Hematopoietic multipotent progenitor cell treated with erythropoietin and hydrocortisone succinate and interleukin-3 and kit ligand, for 17 days (in vitro differentiated cells): ENCODE data around the gene RPH3AL.
"Not testable (repeated sequence)": the region's sequence is repeated elsewhere in the genome, so short reads cannot be mapped to it uniquely, and the experiment has no call there.

Source experiments
- DNase-seq: peaks from one replicate; pipeline ENCODE4 v3.0.0-alpha.2; 2015; ENCODE audit warnings: low spot score

Gene RPH3AL

GRCh38 chr17:226108-227077 lies 126.2 kb downstream of the RPH3AL start:
- no peak for DNase-seq

GRCh38 chr17:225551-225950 lies 127.1 kb downstream of the RPH3AL start:
- no peak for DNase-seq

GRCh38 chr17:224576-224975 lies 128.0 kb downstream of the RPH3AL start:
- DNase-seq = not testable (repeated sequence)

DNA sequence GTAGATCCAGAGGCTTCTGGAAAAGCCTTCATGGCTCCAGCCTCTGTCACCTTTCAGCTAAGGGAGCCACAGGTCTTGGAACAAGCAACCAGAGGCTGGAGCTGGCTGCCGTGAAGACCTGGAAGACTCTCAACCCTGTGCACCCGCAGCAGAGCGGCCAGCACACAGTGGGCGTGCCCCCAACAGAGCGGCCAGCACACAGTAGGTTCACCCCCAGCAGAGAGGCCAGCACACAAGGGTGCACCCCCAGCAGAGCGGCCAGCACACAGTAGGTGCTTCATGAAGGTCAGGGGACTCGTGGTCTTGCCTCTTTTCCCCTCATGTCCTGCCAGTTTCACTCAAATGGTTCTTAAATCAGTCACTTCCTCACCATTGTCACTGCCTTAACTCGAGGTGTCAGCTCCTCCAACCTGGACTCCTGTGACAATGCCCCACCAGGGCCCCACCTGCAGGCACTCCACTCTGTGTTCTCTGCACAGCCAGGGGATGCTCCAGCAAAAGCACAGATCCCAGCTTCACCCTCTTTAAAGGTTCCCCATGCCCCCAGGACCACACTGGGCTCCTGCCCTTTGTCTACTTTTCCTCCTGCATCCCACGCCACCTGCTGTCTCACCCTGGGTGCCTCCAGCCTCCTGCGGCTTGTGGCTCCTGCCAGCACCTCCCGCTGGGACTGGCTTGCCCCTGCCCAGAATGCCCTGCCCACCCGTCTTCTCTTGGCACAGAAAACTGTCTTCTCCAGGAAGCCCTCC lies 128.7 kb downstream of the RPH3AL start:
- DNase-seq = no peak

- no peak for DNase-seq
Measured at GRCh38 chr17:222172-222571, 130.4 kb downstream of the RPH3AL start.

GRCh38 chr17:219696-220095 lies 132.9 kb downstream of the RPH3AL start:
- no peak for DNase-seq

DNA sequence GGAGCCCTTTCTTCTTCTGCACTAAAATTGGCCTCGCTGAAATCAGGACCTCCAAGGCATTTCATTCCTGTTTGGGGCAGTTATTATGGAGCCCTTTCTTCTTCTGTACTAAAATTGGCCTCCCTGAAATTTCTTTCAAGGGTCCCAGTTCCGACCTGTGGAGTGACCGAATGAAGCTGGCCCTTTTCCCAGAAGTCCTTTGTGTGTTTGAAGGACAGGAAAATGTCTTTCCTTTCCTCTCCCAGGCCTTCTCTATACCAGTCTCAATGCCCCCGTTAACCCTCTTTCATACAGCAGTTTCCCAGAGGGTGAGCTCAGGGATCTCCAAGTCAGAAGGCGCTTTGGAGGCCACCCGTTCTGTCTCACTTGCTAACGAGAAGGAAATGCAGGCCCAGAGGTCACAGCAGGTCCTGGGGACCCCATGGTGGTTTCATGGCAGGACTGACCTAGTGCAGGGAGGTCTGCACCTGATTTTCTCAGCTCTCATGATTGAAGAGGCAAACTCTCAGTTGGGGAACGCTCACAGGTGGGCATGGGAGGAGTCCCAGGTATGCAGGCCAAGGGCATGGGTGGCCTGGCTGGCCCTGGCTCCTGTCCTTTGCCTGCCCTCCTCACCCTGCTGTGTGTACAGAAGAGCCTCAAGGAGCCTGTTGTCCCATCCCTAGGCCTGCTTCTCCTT lies 134.0 kb downstream of the RPH3AL start:
- no peak for DNase-seq

DNA sequence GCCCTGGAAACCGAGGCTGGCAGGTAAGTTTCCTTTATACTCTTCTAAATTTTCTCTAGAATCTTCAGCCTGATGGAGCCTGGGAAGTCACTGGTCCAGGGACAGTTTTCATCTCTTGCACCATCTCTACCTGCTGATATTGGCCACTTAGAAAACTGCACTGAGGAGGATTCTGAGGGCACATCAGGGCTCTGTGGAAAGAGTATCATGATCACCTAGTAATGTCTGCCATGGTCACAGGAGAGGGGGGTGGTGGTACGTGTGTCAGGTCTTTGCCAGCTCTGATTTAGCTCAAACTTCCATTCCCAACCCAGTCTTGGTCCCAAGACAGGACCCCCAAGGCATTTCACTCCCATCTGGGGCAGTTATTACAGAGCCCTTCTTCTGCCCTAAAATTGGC lies 136.0 kb downstream of the RPH3AL start:
- DNase-seq = no peak

GRCh38 chr17:215563-216478 lies 136.8 kb downstream of the RPH3AL start:
- DNase-seq = not testable (repeated sequence)

DNA sequence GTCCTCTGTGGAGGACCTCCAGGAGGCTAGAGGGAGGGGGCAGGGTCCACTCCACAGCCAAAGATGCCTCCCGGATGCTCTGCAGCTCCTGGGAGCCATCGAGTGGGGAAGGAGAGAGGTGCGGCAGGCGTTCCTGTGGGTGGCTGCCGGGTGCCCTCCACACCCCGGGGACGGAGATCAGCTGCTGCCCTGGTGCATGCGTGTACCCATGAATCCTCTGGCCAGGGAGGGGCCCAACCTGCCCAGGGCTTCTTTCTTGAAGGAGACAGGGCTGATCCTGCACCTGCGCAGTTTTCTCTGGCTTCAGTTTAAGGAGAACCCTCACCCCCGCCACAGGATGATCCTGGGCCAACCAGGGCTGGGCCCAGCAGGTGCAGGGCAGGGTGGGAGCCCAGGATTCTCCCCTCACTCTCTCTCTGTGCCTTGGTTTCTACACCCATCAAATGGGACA lies 137.7 kb downstream of the RPH3AL start:
- DNase-seq = no peak

- DNase-seq = no peak
Measured at GRCh38 chr17:213286-214105, 139.1 kb downstream of the RPH3AL start.

- DNase-seq = no peak
Measured at GRCh38 chr17:210402-210801, 142.2 kb downstream of the RPH3AL start.

DNA sequence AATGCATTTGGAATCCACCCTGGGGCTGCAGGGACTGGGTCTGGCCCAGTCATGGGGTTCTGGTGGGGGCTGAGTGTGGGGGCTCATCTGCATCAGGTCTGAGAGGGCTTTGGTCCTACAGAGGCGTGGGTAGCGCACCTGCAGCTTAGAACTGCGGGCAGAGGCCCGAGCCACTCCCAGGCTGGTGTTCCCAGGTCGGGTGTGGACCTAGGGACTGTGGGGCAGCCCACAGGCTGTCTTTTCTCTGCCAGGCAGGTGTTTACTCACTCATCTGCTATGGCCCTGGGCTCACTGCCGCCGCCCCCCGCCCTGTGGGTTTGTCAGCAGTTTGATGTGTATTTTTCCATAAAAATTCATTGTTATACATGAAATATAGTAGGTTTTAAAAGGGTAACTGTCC lies 144.2 kb downstream of the RPH3AL start:
- no peak for DNase-seq

DNA sequence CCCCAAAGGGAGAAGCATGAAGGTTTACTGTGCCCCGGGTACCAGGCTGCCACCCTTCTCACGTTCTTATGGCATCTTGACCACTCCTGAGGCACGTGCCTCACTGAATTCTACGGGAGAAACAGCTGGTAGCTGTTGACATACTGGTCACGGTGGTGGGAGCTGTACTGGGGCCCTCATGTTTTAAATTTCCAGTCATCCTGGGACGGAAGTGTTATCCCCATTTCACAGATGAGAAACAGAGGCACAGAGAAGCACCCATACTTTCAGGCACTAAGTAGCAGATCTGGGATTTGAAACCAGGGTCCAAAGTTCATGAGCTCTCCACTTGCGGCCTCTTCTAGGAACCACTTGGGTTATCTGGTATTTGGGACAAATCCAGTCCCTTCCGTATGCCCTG lies 144.8 kb downstream of the RPH3AL start:
- DNase-seq = no peak

- no peak for DNase-seq
Measured at GRCh38 chr17:206941-207560, 145.6 kb downstream of the RPH3AL start.

DNA sequence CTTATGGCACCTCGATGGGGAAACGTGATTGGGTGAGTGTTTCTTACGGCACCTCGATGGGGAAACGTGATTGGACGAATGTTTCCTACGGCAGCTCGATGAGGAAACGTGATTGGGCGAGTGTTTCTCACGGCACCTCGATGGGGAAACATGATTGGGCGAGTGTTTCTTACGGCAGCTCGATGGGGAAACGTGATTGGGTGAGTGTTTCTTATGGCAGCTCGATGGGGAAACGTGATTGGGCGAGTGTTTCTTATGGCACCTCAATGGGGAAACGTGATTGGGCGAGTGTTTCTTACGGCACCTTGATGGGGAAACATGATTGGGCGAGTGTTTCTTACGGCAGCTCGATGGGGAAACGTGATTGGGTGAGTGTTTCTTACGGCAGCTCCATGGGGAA lies 146.1 kb downstream of the RPH3AL start:
- not testable (repeated sequence) for DNase-seq

- no peak for DNase-seq
Measured at GRCh38 chr17:205817-206216, 146.8 kb downstream of the RPH3AL start.

DNA sequence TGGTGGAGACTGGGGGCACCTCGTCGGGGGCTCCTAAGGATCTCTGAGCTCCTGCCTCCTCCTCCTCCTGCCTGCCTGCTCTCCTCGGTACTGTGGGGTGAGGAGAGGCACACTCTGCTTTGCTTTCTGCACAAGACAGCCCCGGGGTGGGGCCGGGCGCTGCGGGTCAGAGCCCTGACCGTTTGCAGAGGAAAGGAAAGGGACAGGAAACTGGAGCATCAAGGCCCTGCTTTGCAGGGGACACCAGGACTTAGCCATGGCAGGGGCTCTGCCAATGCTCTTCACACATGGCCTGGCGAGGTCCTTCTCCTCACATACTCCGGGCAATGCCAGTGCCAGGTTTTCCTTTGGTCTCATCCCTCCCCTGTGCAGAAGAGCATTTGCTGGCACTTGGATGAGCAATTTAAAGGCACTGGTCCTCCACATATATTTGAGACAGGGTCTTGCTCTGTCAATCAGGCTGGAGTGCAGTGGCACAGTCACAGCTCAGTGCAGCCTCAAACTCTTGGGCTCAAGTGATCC lies 147.4 kb downstream of the RPH3AL start:
- DNase-seq = no peak

DNA sequence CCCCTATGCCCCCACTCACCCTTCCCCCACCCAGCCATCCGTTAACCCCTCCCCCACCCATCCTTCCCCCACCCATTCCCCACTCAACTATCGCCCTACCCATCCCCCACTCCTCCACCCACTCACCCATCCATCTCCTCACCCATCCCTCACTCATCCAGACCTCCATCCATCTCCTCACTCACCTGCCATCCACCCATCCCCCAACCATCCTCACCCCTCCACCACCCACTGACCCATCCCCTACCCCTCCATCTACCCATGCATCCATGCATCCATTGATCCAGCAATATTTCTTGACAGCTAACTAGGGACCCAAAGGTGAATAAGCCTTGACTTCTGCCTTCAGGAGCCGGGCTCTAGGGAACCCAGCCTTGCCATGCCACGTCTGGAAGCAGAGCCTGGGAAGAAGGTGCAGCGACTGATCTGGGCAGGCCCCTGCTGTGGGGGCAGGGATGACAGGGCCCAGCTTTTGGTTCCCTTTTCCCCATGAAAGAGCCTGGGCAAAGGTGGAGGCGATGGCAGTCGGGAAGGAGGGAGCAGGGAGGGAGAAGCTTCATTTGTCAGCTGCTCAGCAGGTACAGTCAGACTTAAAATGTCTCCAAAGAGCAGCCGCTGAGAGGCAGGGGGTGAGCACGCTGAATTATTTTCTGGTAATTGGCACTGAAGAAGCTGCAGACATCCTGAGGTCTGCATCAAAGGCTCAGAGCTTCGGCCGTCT lies 148.0 kb downstream of the RPH3AL start:
- DNase-seq = no peak
